PC-9 (cell line): ENCODE measurements around the gene PHF10. TPM values are rescaled to one million over a fixed set of nuclear protein-coding genes. Genes with fewer than 3 reads are reported as not detected.

Source experiments
- BruUV-seq: library from RNA; stranded (reverse); fragments of 400-500 nt; replicated peaks from 2 replicates; lab custom pipeline; 2021; lab: Mats Ljungman, UMichigan
- CTCF ChIA-PET: fragments of 300-600 bp; sonication (Branson Sonifier 250); formaldehyde crosslinking; loops from one replicate; lab custom pipeline; 2022; ENCODE audit warnings: antibody characterized with exemption; lab: Charles Lee
- POLR2A ChIA-PET: fragments of 300-600 bp; sonication (Branson Sonifier 250); formaldehyde crosslinking; loops from one replicate; lab custom pipeline; 2022; ENCODE audit warnings: antibody characterized with exemption; ENCODE audit not compliant: unreplicated experiment; lab: Charles Lee
- DNase-seq, 2 experiments: peaks; one replicate each; pipeline versions ENCODE4 v3.0.0 to v3.0.0-alpha.2; 2015 to 2022; ENCODE audit warnings: mixed read lengths in 1 of 2
- H2AFZ ChIP-seq: fragments of 200-600 bp; sonication (generic); 2 replicates; pipeline ENCODE4 v1.8.1; 2017; ENCODE audit warnings: antibody characterized with exemption
- H3F3A ChIP-seq: fragments of 200-600 bp; sonication (generic); 2 replicates; pipeline ENCODE4 v1.8.1; 2017; ENCODE audit warnings: antibody characterized with exemption, mild to moderate bottlenecking, low read depth; ENCODE audit not compliant: insufficient read depth
- H3K27ac ChIP-seq: fragments of 200-600 bp; sonication (generic); 2 replicates; pipeline ENCODE4 v1.6.1; 2016; ENCODE audit warnings: mixed run types
- H3K27me3 ChIP-seq: fragments of 200-600 bp; sonication (generic); 2 replicates; pipeline ENCODE4 v1.6.1; 2016; ENCODE audit warnings: low read depth, mixed run types; ENCODE audit not compliant: insufficient read depth
- H3K36me3 ChIP-seq: fragments of 200-600 bp; sonication (generic); 2 replicates; pipeline ENCODE4 v1.6.1; 2016; ENCODE audit warnings: low read depth, mixed run types
- H3K4me1 ChIP-seq: fragments of 200-600 bp; sonication (generic); replicated peaks from 2 replicates; pipeline ENCODE4 v1.6.1; 2016; ENCODE audit warnings: mixed run types; ENCODE audit not compliant: insufficient read depth
- H3K4me2 ChIP-seq: fragments of 200-600 bp; sonication (generic); 2 replicates; pipeline ENCODE4 v1.6.1; 2017; ENCODE audit warnings: mixed run types
- H3K4me3 ChIP-seq: fragments of 200-600 bp; sonication (generic); 2 replicates; pipeline ENCODE4 v1.6.1; 2016; ENCODE audit warnings: mixed run types
- H3K79me2 ChIP-seq: fragments of 200-600 bp; sonication (generic); 2 replicates; pipeline ENCODE4 v1.6.1; 2017; ENCODE audit warnings: low read depth, mixed run types
- H3K9me2 ChIP-seq: fragments of 200-600 bp; sonication (generic); 2 replicates; pipeline ENCODE4 v1.8.1; 2017; ENCODE audit warnings: mild to moderate bottlenecking; ENCODE audit not compliant: insufficient read depth
- H3K9me3 ChIP-seq: fragments of 200-600 bp; sonication (generic); 2 replicates; pipeline ENCODE4 v1.8.1; 2016; ENCODE audit warnings: low read depth; ENCODE audit not compliant: insufficient read depth
- H4K20me1 ChIP-seq: fragments of 200-600 bp; sonication (generic); 2 replicates; pipeline ENCODE4 v1.8.1; 2017; ENCODE audit not compliant: insufficient read depth
- CTCF ChIP-seq: fragments of 200-600 bp; sonication (generic); conservative IDR thresholded peaks from 2 replicates; pipeline ENCODE4 v1.6.1; 2017; ENCODE audit warnings: mixed run types, antibody characterized with exemption, mild to moderate bottlenecking, moderate library complexity
- EZH2 ChIP-seq: fragments of 200-600 bp; sonication (generic); IDR thresholded peaks from 2 replicates; pipeline ENCODE4 v1.8.0; 2017; ENCODE audit warnings: antibody characterized with exemption, low read depth
- intact Hi-C: fragments of 100-400 bp; cut with micrococcal nuclease; formaldehyde crosslinking; loops from one replicate; pipeline ENCODE4 v1.10.0; 2022; ENCODE audit not compliant: unreplicated experiment
- total RNA-seq: library from RNA; stranded (reverse); gene quantifications from 2 replicates; pipeline ENCODE4 v1.2.3, GENCODE V29; 2021

Gene PHF10
- total RNA-seq, 1 experiment from 2014 or later: 21.7 TPM

DNA sequence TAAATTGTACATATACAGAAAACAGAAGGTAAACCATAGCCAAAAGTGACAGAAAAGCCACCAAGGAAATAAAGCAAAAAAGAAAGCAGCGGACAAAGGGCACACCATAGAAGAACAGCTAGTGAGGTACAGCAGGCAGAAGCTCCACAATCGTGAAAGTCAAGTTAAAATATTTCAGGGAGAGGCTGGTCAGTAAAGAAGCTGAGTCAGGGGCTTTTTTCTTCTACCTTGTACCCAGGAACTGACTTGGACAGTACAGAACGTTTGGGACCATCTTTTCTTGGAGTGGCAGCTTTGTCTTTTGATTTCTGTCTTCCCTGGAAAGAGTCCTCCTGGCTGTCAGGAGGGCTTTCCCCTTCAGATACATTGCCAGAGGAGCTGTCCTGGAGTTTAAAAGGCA, 14.3 kb downstream of the PHF10 start:
- no TSS peak for BruUV-seq
- no peaks in the 10 kb centered on the region for H3K9me3 ChIP-seq
- intact Hi-C loops: no loop called here
- no peaks in the 10 kb centered on the region; the same call in 1 of the 2 replicates for H3K79me2 ChIP-seq
- no peak overlapping the region for H2AFZ ChIP-seq
- no peaks in the 10 kb centered on the region for H3K9me2 ChIP-seq
- no peak overlapping the region for H3K4me2 ChIP-seq
- no peaks in the 10 kb centered on the region for H3K27me3 ChIP-seq
- H3K4me3 ChIP-seq: no peak overlapping the region
- DNase-seq: no peak
- ChIA-PET POLR2A (interaction anchor here (0.6 kb wide), 1 partner anchor 46 kb away, joined by 4 read pairs; no protein-coding TSS in a partner anchor), CTCF (interaction anchor here (0.7 kb wide), 1 partner anchor 9 kb away, joined by 3 read pairs; no protein-coding TSS in a partner anchor)
- no peak overlapping the region for H3K27ac ChIP-seq
- no peaks in the 10 kb centered on the region for H4K20me1 ChIP-seq
- H3K4me1 ChIP-seq: no peaks in the 10 kb centered on the region
- TF ChIP-seq CTCF (no peak), EZH2 (no peak)
- H3F3A ChIP-seq: peaks cover 3% of the 10 kb centered on the region; the same call in 1 of the 2 replicates
- 0 out of 2 replicates have a peak, but pooled peaks cover 11% of the 10 kb centered on the region for H3K36me3 ChIP-seq

DNA sequence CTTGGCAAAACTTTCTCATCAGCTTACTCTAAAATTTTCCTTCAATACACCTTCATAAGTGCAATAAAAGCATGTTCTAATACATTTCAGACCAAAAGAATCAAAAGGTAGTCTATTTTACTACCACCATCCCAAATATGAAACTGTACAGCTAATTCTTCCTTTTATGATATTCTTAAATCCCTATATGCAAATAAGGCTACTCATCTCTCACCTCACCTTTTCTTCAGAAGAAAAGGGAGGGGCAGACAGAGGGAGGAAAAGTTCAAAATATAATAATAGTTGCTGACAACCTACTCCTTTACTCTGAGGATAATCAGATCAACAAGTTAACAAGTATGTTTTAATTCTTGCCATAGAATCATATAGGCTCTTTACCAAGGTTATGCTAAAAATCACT, 15.0 kb downstream of the PHF10 start:
- H4K20me1 ChIP-seq: no peaks in the 10 kb centered on the region
- intact Hi-C loops: loop anchor here (10.0 kb wide), 1 partner anchor 254 kb away; no protein-coding TSS in a partner anchor
- peaks cover 3% of the 10 kb centered on the region; the same call in 1 of the 2 replicates for H3F3A ChIP-seq
- TF ChIP-seq EZH2 (no peak), CTCF (no peak)
- no peak overlapping the region for H3K4me2 ChIP-seq
- peaks cover 6% of the 10 kb centered on the region for H3K79me2 ChIP-seq
- H3K27me3 ChIP-seq: no peaks in the 10 kb centered on the region
- H3K9me2 ChIP-seq: no peaks in the 10 kb centered on the region
- ChIA-PET CTCF (no interaction called here), POLR2A (no interaction called here)
- H3K4me1 ChIP-seq: peaks cover 6% of the 10 kb centered on the region
- no TSS peak for BruUV-seq
- H3K27ac ChIP-seq: no peak overlapping the region
- no peak for DNase-seq
- H3K4me3 ChIP-seq: no peak overlapping the region
- H3K9me3 ChIP-seq: no peaks in the 10 kb centered on the region
- no peak overlapping the region for H2AFZ ChIP-seq
- H3K36me3 ChIP-seq: 0 out of 2 replicates have a peak, but pooled peaks cover 18% of the 10 kb centered on the region

DNA sequence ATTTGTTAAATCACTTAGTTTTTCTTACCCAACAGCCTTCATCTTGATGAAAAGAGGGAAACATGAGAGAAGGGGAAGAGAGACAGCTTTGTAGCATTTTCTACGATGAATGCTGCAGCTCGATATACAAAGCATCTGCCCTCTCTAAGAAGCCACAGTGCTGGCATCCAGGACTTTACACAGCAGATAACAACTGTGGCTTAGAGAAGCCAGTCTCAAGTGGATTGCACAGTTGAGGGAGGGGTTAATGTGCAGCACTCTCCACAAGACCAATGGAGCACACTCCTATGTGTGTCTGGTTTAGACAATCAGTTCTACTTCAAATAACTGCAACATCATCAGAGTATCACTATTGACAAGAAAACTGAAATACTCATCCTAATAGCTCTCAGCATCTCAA, 16.5 kb downstream of the PHF10 start:
- H3K4me3 ChIP-seq: no peak overlapping the region
- CTCF ChIA-PET: no interaction called here
- intact Hi-C loops: loop anchor here (10.0 kb wide), 1 partner anchor 253 kb away; no protein-coding TSS in a partner anchor
- no peak overlapping the region for H2AFZ ChIP-seq
- no peak overlapping the region for H3K4me2 ChIP-seq
- H3K9me2 ChIP-seq: no peaks in the 10 kb centered on the region
- peaks cover 20% of the 10 kb centered on the region for H3K4me1 ChIP-seq
- H3F3A ChIP-seq: peaks cover 10% of the 10 kb centered on the region; the same call in 1 of the 2 replicates
- no TSS peak for BruUV-seq
- POLR2A ChIA-PET: no interaction called here
- no peak overlapping the region for H3K27ac ChIP-seq
- H4K20me1 ChIP-seq: no peaks in the 10 kb centered on the region
- no peak for DNase-seq
- 0 out of 2 replicates have a peak, but pooled peaks cover 21% of the 10 kb centered on the region for H3K36me3 ChIP-seq
- H3K79me2 ChIP-seq: peaks cover 21% of the 10 kb centered on the region
- no peak for TF ChIP-seq CTCF
- TF ChIP-seq EZH2: no peak
- no peaks in the 10 kb centered on the region for H3K27me3 ChIP-seq
- H3K9me3 ChIP-seq: no peaks in the 10 kb centered on the region
